ENCODE results near the gene APOC4. TPM values are rescaled to one million over a fixed set of nuclear protein-coding genes. Genes with fewer than 3 reads are reported as not detected.

Gene APOC4
- total RNA-seq, 3 donors from 2014 or later = not detected

DNA sequence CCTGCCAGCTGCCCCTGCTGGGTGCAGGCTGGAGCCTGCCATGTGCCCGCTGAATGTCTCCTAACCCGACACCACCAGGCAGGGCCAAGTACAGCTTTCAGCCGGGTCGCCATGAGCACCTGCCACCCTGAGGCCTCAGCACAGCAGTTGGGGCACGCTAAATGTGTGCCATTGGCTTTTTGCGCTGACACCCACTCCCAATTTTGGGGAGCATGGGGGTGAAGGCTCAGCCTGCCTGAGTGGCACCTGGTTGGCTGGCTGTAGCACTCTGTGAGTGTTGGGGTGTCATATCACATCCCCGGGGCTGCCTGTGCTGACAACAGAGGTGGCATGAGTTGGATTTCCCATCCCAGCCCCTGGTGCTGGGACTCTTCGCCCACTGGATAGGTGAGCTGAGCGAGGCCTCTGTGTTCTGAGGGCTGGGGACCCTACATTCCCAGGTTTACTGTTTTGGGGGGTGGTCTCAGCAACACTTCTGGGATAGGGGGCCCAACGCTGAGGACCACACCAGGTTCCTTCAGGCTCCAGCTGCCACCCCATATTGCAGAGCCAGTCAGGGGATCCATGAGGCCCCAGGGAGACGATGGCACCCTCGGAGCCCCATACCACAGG, 52.0 kb downstream of the APOC4 start:
- Histone ChIP-seq H3K4me1 (no peaks in the 10 kb centered on the region), H3K27ac (no peak overlapping the region), H3K9me3 (no peaks in the 10 kb centered on the region), H3K4me3 (no peak overlapping the region), H3K27me3 (no peaks in the 10 kb centered on the region), H3K36me3 (no peaks in the 10 kb centered on the region)
- no peak for DNase-seq (ENCODE audit: low spot score in 2 of 2)
- TF ChIP-seq, protein P1, sequence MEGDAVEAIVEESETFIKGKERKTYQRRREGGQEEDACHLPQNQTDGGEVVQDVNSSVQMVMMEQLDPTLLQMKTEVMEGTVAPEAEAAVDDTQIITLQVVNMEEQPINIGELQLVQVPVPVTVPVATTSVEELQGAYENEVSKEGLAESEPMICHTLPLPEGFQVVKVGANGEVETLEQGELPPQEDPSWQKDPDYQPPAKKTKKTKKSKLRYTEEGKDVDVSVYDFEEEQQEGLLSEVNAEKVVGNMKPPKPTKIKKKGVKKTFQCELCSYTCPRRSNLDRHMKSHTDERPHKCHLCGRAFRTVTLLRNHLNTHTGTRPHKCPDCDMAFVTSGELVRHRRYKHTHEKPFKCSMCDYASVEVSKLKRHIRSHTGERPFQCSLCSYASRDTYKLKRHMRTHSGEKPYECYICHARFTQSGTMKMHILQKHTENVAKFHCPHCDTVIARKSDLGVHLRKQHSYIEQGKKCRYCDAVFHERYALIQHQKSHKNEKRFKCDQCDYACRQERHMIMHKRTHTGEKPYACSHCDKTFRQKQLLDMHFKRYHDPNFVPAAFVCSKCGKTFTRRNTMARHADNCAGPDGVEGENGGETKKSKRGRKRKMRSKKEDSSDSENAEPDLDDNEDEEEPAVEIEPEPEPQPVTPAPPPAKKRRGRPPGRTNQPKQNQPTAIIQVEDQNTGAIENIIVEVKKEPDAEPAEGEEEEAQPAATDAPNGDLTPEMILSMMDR (IDR thresholded peaks at IDR 0.05) = no peak
- no peak for TF ChIP-seq POLR2A (IDR thresholded peaks at IDR 0.05)
- no peak for TF ChIP-seq POLR2AphosphoS5 (IDR thresholded peaks at IDR 0.05)
- intact Hi-C loops (cut with DNase I; ENCODE audit: low total_unique reads) = no loop called here

Other genes with a start within 250 kb of the APOC4 start
- not detected for gene CEACAM16, start 243.1 kb upstream of the APOC4 start, total RNA-seq
- gene BCL3, start 193.5 kb upstream of the APOC4 start, total RNA-seq = 10 to 100 TPM in 2 of 3 donors, 1 to 10 TPM in 1; 4.3 to 37.6 (median 34.4) TPM
- 10 to 100 TPM in 2 of 3 donors, not detected in 1; 15.7 to 18.1 TPM for gene CBLC, start 164.3 kb upstream of the APOC4 start, total RNA-seq
- 100 to 1,000 TPM in 1 of 3 donors, 10 to 100 TPM in 2; 17.1 to 102 (median 75.4) TPM for gene BCAM, start 133.1 kb upstream of the APOC4 start, total RNA-seq
- 100 to 1,000 TPM in 1 of 3 donors, 10 to 100 TPM in 2; 28.0 to 114 (median 86.6) TPM for gene NECTIN2, start 95.9 kb upstream of the APOC4 start, total RNA-seq
- gene TOMM40, start 51.0 kb upstream of the APOC4 start, total RNA-seq = 10 to 100 TPM; 32.9 to 48.2 (median 39.7) TPM
- 1,000 to 10,000 TPM in 2 of 3 donors, 100 to 1,000 TPM in 1; 439 to 1,162 (median 1,092) TPM for gene APOE, start 36.4 kb upstream of the APOC4 start, total RNA-seq
- gene APOC1, start 27.6 kb upstream of the APOC4 start, total RNA-seq = 100 to 1,000 TPM in 1 of 3 donors, 10 to 100 TPM in 2; 59.0 to 285 (median 78.7) TPM
- 10 to 100 TPM in 1 of 3 donors, under 1 TPM in 1, not detected in 1; 0.48 to 10.7 TPM for gene APOC2, start 3.8 kb downstream of the APOC4 start, total RNA-seq
- gene CLPTM1, start 13.1 kb downstream of the APOC4 start, total RNA-seq = 10 to 100 TPM; 42.0 to 70.5 (median 60.2) TPM
- gene RELB, start 59.2 kb downstream of the APOC4 start, total RNA-seq = 10 to 100 TPM in 1 of 3 donors, 1 to 10 TPM in 2; 5.8 to 12.5 (median 8.2) TPM
- gene CLASRP, start 96.8 kb downstream of the APOC4 start, total RNA-seq = 10 to 100 TPM; 49.9 to 80.3 (median 57.0) TPM
- gene ZNF296, start 134.2 kb downstream of the APOC4 start, total RNA-seq = 1 to 10 TPM in 2 of 3 donors, under 1 TPM in 1; 0.98 to 1.9 (median 1.3) TPM
- 10 to 100 TPM; 21.3 to 35.1 (median 22.1) TPM for gene GEMIN7, start 137.0 kb downstream of the APOC4 start, total RNA-seq
- 10 to 100 TPM; 18.6 to 50.8 (median 33.8) TPM for gene PPP1R37, start 150.9 kb downstream of the APOC4 start, total RNA-seq
- gene NKPD1, start 218.7 kb downstream of the APOC4 start, total RNA-seq = 1 to 10 TPM in 2 of 3 donors, under 1 TPM in 1; 0.16 to 1.3 (median 1.0) TPM
- 10 to 100 TPM; 29.5 to 54.4 (median 34.7) TPM for gene TRAPPC6A, start 236.0 kb downstream of the APOC4 start, total RNA-seq
- gene BLOC1S3, start 236.5 kb downstream of the APOC4 start, total RNA-seq = 10 to 100 TPM; 10.2 to 13.0 (median 10.6) TPM